HEK293 (cell line): ENCODE measurements around the gene PKLR.

ENCODE experiments used
- CTCF ChIA-PET: fragments of 350-600 bp; formaldehyde crosslinking; extraction: SDS; loops from one replicate; lab custom pipeline; 2021; ENCODE audit warnings: antibody characterized with exemption; lab: Yijun Ruan, JAX
- POLR2A ChIA-PET: fragments of 300-600 bp; formaldehyde crosslinking; extraction: SDS; loops from one replicate; lab custom pipeline; 2020; ENCODE audit warnings: antibody characterized with exemption, inconsistent platforms; lab: Yijun Ruan, JAX
- H3K27ac ChIP-seq: fragments of 200-500 bp; sonication (Bioruptor generic); 2 replicates; pipeline ENCODE4 v1.5.1; 2014; ENCODE audit warnings: low read depth, low read length, control low read depth, inconsistent platforms; ENCODE audit errors: extremely low read depth
- H3K36me3 ChIP-seq, 2 experiments: fragments of 200-500 bp in 1 of 2; sonication (Bioruptor generic) in 1 of 2; 1 replicate in 1 of 2; 2 replicates in 1 of 2; pipeline ENCODE4 v1.5.1; 2014 to 2017; ENCODE audit warnings: inconsistent platforms in 2 of 2, low read length in 2 of 2; ENCODE audit not compliant: control insufficient read depth in 2 of 2, insufficient read depth in 1 of 2
- H3K4me1 ChIP-seq: fragments of 200-500 bp; sonication (Bioruptor generic); 2 replicates; pipeline ENCODE4 v1.5.1; 2014; ENCODE audit warnings: mild to moderate bottlenecking, low read length, inconsistent platforms; ENCODE audit not compliant: control insufficient read depth, insufficient read depth
- H3K4me3 ChIP-seq: 2 replicates; pipeline ENCODE4 v1.5.1; 2011; ENCODE audit warnings: low read depth, mild to moderate bottlenecking, control low read depth, low read length, moderate library complexity
- H3K9me3 ChIP-seq: fragments of 200-500 bp; sonication (Bioruptor generic); 2 replicates; pipeline ENCODE4 v1.5.1; 2014; ENCODE audit warnings: low read depth, low read length, inconsistent platforms; ENCODE audit not compliant: control insufficient read depth, insufficient read depth
- BCL11A ChIP-seq: fragments of 450-650 bp; formaldehyde crosslinking; IDR thresholded peaks from 2 replicates; pipeline ENCODE4 v1.5.1; 2016; ENCODE audit warnings: low read depth, missing biosample characterization, missing genetic modification characterization
- HIC1 ChIP-seq: fragments of 450-650 bp; formaldehyde crosslinking; IDR thresholded peaks from 2 replicates; pipeline ENCODE4 v1.5.1; 2016; ENCODE audit warnings: missing biosample characterization, missing genetic modification characterization
- KLF16 ChIP-seq: fragments of 450-650 bp; formaldehyde crosslinking; IDR thresholded peaks from 2 replicates; pipeline ENCODE4 v1.5.1; 2017; ENCODE audit warnings: missing biosample characterization, missing genetic modification characterization
- OSR2 ChIP-seq: fragments of 450-650 bp; formaldehyde crosslinking; IDR thresholded peaks from 2 replicates; pipeline ENCODE4 v1.5.1; 2016; ENCODE audit warnings: missing biosample characterization, missing genetic modification characterization
- ZBTB11 ChIP-seq: fragments of 450-650 bp; formaldehyde crosslinking; conservative IDR thresholded peaks from 2 replicates; pipeline ENCODE4 v1.5.1; 2016; ENCODE audit warnings: low read depth, missing biosample characterization, missing genetic modification characterization
- ZBTB8A ChIP-seq: fragments of 450-650 bp; formaldehyde crosslinking; IDR thresholded peaks from 2 replicates; pipeline ENCODE4 v1.5.1; 2016; ENCODE audit warnings: missing biosample characterization, missing genetic modification characterization
- ZNF121 ChIP-seq: fragments of 450-650 bp; formaldehyde crosslinking; IDR thresholded peaks from 2 replicates; pipeline ENCODE4 v1.5.1; 2016; ENCODE audit warnings: missing biosample characterization, missing genetic modification characterization
- ZNF335 ChIP-seq: fragments of 450-650 bp; formaldehyde crosslinking; conservative IDR thresholded peaks from 2 replicates; pipeline ENCODE4 v1.5.1; 2016; ENCODE audit warnings: missing biosample characterization, missing genetic modification characterization
- ZNF600 ChIP-seq: fragments of 450-650 bp; formaldehyde crosslinking; IDR thresholded peaks from 2 replicates; pipeline ENCODE4 v1.5.1; 2016; ENCODE audit warnings: missing biosample characterization, missing genetic modification characterization
- ZNF626 ChIP-seq: fragments of 450-650 bp; sonication (Bioruptor Pico); formaldehyde crosslinking; IDR thresholded peaks from 2 replicates; pipeline ENCODE4 v1.5.1; 2018; ENCODE audit warnings: missing biosample characterization, missing genetic modification characterization, inconsistent platforms
- ZNF701 ChIP-seq: fragments of 450-650 bp; formaldehyde crosslinking; IDR thresholded peaks from 2 replicates; pipeline ENCODE4 v1.5.1; 2016; ENCODE audit warnings: missing biosample characterization, missing genetic modification characterization
- TF ChIP-seq, protein P1 (sequence below): fragments of 450-650 bp; formaldehyde crosslinking; IDR thresholded peaks from 2 replicates; pipeline ENCODE4 v1.5.1; 2016; ENCODE audit warnings: missing biosample characterization, missing genetic modification characterization, borderline replicate concordance
- TF ChIP-seq, protein P2 (sequence below): fragments of 450-650 bp; formaldehyde crosslinking; IDR thresholded peaks from 2 replicates; pipeline ENCODE4; 2016; ENCODE audit warnings: missing biosample characterization, missing genetic modification characterization
- TF ChIP-seq, protein P3 (sequence below): fragments of 450-650 bp; formaldehyde crosslinking; IDR thresholded peaks from 2 replicates; pipeline ENCODE4 v1.5.1; 2017; ENCODE audit warnings: missing biosample characterization, missing genetic modification characterization
- TF ChIP-seq, protein P4 (sequence below): fragments of 450-650 bp; formaldehyde crosslinking; IDR thresholded peaks from 2 replicates; pipeline ENCODE4 v1.5.1; 2016; ENCODE audit warnings: missing biosample characterization, missing genetic modification characterization
- TF ChIP-seq, protein P5 (sequence below): fragments of 450-650 bp; formaldehyde crosslinking; IDR thresholded peaks from 2 replicates; pipeline ENCODE4 v1.5.1; 2016; ENCODE audit warnings: missing biosample characterization, missing genetic modification characterization

PKLR gene

DNA sequence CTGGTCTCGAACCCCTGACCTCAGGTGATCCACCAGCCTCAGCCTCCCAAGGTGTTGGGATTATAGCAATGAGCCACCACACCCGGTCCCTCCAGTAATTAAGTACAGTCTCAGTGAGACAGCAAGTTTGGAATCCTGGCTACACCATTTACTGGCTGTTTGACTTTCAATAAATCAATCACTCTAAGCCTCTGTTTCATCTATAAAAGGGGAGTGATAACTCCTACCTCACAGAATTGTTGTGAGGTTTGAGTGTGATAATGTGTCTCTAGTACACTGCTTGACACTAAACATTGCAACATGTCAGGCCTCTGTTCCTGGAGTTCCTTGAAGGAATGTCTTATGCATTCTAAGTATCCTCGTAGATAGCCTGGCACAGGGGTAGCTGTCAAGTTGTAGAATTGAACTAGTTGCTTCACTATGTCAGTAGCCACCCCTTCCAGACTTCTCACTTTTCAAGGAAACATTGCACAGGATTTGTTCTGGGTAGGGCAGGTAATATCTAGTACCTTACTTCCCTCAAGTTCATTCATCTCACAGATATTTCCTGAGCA is 58.4 kb downstream of the PKLR start (continued):
- TF ChIP-seq ZBTB11 (tag by site-specific recombination): no peak
- TF ChIP-seq, protein P1, sequence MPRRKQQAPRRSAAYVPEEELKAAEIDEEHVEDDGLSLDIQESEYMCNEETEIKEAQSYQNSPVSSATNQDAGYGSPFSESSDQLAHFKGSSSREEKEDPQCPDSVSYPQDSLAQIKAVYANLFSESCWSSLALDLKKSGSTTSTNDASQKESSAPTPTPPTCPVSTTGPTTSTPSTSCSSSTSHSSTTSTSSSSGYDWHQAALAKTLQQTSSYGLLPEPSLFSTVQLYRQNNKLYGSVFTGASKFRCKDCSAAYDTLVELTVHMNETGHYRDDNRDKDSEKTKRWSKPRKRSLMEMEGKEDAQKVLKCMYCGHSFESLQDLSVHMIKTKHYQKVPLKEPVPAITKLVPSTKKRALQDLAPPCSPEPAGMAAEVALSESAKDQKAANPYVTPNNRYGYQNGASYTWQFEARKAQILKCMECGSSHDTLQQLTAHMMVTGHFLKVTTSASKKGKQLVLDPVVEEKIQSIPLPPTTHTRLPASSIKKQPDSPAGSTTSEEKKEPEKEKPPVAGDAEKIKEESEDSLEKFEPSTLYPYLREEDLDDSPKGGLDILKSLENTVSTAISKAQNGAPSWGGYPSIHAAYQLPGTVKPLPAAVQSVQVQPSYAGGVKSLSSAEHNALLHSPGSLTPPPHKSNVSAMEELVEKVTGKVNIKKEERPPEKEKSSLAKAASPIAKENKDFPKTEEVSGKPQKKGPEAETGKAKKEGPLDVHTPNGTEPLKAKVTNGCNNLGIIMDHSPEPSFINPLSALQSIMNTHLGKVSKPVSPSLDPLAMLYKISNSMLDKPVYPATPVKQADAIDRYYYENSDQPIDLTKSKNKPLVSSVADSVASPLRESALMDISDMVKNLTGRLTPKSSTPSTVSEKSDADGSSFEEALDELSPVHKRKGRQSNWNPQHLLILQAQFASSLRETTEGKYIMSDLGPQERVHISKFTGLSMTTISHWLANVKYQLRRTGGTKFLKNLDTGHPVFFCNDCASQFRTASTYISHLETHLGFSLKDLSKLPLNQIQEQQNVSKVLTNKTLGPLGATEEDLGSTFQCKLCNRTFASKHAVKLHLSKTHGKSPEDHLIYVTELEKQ (tag by site-specific recombination): 0 out of 2 replicates have a peak, but pooled peaks have one; percentile 8
- TF ChIP-seq, protein P2, sequence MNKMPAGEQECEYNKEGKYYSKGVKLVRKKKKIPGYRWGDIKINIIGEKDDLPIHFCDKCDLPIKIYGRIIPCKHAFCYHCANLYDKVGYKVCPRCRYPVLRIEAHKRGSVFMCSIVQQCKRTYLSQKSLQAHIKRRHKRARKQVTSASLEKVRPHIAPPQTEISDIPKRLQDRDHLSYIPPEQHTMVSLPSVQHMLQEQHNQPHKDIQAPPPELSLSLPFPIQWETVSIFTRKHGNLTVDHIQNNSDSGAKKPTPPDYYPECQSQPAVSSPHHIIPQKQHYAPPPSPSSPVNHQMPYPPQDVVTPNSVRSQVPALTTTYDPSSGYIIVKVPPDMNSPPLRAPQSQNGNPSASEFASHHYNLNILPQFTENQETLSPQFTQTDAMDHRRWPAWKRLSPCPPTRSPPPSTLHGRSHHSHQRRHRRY (tag by site-specific recombination): no peak
- TF ChIP-seq OSR2 (tag by site-specific recombination): 0 out of 2 replicates have a peak, but pooled peaks have one; percentile 11
- no peak for TF ChIP-seq ZNF626 (tag by site-specific recombination)
- TF ChIP-seq ZNF335 (tag by site-specific recombination): no peak
- no peak for TF ChIP-seq ZNF600 (tag by site-specific recombination)
- TF ChIP-seq KLF16 (tag by site-specific recombination): no peak
- TF ChIP-seq, protein P3, sequence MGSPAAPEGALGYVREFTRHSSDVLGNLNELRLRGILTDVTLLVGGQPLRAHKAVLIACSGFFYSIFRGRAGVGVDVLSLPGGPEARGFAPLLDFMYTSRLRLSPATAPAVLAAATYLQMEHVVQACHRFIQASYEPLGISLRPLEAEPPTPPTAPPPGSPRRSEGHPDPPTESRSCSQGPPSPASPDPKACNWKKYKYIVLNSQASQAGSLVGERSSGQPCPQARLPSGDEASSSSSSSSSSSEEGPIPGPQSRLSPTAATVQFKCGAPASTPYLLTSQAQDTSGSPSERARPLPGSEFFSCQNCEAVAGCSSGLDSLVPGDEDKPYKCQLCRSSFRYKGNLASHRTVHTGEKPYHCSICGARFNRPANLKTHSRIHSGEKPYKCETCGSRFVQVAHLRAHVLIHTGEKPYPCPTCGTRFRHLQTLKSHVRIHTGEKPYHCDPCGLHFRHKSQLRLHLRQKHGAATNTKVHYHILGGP: peak; percentile 63

DNA sequence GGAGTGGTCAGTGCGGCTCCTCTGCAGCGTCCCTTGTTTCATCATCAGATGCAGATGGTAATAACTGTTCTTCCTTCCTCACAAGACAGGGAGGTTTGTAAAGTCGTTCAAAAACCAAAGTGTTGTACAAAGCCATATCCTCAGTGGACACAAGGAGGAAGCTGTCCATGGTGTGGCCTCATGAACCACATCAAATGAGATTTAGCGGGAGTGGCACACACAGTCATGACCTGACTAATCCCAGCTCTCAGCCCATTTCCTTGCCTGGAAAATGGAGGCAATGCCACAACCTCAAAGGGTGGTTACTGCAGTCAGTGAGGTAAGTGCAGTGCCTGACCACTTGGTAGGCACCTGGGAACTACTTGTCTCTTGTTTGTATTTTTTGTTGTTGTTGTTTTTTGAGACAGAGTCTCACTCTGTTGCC is 59.4 kb downstream of the PKLR start:
- Histone ChIP-seq H3K9me3 (no peaks in the 10 kb centered on the region), H3K36me3 (peaks cover 4 to 26% of the 10 kb centered on the region in 2 experiments; a peak in 2 of 3 replicates), H3K4me3 (no peak overlapping the region), H3K27ac (no peak overlapping the region), H3K4me1 (peaks cover 5% of the 10 kb centered on the region; the same call in 1 of the 2 replicates)
- ChIA-PET POLR2A (interaction anchor here (0.6 to 1.6 kb wide), 6 partner anchors 14 to 82 kb away, joined by 3 to 6 read pairs (median 3); partner anchors contain the start of gene CLK2), CTCF (interaction anchor here (1.0 to 2.1 kb wide), 4 partner anchors 8 to 329 kb away, joined by 3 to 15 read pairs (median 4); no protein-coding TSS in a partner anchor)
- TF ChIP-seq HIC1 (tag by site-specific recombination) (0 out of 2 replicates have a peak, but pooled peaks have one; percentile 5), ZNF701 (no peak), ZNF121 (peak; percentile 92), ZBTB8A (no peak), BCL11A (tag by site-specific recombination) (no peak)
- TF ChIP-seq, protein P4, sequence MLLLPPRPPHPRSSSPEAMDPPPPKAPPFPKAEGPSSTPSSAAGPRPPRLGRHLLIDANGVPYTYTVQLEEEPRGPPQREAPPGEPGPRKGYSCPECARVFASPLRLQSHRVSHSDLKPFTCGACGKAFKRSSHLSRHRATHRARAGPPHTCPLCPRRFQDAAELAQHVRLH (tag by site-specific recombination): 0 out of 2 replicates have a peak, but pooled peaks have one; percentile 54
- TF ChIP-seq, protein P5, sequence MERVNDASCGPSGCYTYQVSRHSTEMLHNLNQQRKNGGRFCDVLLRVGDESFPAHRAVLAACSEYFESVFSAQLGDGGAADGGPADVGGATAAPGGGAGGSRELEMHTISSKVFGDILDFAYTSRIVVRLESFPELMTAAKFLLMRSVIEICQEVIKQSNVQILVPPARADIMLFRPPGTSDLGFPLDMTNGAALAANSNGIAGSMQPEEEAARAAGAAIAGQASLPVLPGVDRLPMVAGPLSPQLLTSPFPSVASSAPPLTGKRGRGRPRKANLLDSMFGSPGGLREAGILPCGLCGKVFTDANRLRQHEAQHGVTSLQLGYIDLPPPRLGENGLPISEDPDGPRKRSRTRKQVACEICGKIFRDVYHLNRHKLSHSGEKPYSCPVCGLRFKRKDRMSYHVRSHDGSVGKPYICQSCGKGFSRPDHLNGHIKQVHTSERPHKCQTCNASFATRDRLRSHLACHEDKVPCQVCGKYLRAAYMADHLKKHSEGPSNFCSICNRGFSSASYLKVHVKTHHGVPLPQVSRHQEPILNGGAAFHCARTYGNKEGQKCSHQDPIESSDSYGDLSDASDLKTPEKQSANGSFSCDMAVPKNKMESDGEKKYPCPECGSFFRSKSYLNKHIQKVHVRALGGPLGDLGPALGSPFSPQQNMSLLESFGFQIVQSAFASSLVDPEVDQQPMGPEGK (tag by site-specific recombination): no peak
